Left ventricle myocardium superior (tissue), 1 donor: ENCODE data around the gene CPB1. TPM values are rescaled to one million over a fixed set of nuclear protein-coding genes. Genes with fewer than 3 reads are reported as not detected.

Source experiments
- ATAC-seq: fragments of 200-7000 bp; cut with Tn5 transposase; one replicate; pipeline ENCODE4 v1.9.1; 2020; ENCODE audit warnings: mild to moderate bottlenecking, moderate library complexity
- DNase-seq: peaks from one replicate; pipeline ENCODE4 v3.0.0-alpha.2; 2020
- intact Hi-C: fragments of 100-400 bp; cut with micrococcal nuclease; formaldehyde crosslinking; loops from one replicate; pipeline ENCODE4 v1.11.0; 2022
- total RNA-seq: library from RNA; stranded (reverse); fragmentation: NEBNext Ultra II Directional; extraction: Animal tissue kit (Norgen Biotek cat#: 25700); gene quantifications from one replicate; pipeline ENCODE4 v1.2.1, GENCODE V29; 2021
- donor health status: DM: no; HTN: yes; CAD: no; lungs with severe emphysema.

CPB1 gene
- total RNA-seq, 1 donor from 2014 or later = not detected

DNA sequence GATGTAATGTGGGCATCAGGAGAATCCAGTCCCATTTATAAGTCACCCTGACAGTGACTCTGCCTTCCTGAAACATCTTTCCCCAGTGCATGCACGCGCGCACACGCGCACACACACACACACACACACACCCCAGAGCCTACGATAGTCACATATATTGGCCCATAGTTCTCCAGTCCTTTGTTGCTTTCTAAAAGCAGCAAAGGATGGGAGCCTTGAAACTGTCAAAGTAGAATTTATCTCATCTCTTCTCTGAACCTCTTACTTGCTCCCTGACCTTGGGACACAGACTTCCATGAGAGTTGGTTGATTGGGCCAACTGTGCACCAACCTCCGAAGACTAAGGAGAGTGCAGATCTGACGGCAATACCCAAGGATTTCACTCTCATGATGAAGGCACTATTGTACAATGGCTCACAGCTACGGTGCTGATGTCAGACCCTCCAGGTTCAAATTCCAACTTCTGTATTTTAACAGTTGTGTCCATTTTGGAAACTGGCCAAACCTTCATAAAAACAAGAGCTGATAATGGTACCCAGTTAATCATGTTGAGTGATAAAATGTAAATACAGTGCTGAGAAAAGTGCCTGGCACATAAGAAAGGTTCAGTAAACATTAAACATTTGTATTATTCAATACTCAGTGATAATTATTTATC, 45.8 kb downstream of the CPB1 start:
- intact Hi-C loops = no loop called here

GRCh38 chr3:148873977-148874376, 46.4 kb downstream of the CPB1 start:
- intact Hi-C loops = no loop called here
- ATAC-seq (no peak), DNase-seq (no peak)

More for the DNA sequence above, 45.8 kb downstream of the CPB1 start:
- no peak for DNase-seq
- no peak for ATAC-seq

GRCh38 chr3:148878095-148878494, 50.5 kb downstream of the CPB1 start:
- DNase-seq (no peak), ATAC-seq (no peak)
- intact Hi-C loops = no loop called here

DNA sequence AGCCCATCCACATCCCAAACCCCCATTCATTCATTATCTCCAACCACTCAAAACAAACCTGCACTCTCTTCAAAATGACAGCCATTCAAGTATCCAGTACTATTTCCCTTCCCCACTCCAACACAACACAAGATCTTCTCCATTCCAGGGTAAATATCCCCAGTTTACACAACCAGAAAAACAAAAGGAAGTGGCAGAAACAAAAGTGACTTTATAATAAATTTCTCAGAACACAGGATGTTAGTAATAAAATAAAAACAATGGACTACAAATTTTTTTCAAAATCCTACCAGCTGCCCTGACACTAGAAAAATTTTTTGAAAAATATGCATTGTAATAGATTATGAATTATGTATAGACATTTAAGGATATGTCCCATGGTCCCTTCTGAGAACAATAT, 51.6 kb downstream of the CPB1 start:
- DNase-seq (no peak), ATAC-seq (no peak)
- intact Hi-C loops = no loop called here

GRCh38 chr3:148880681-148881080, 53.1 kb downstream of the CPB1 start:
- no peak for DNase-seq
- intact Hi-C loops = no loop called here

DNA sequence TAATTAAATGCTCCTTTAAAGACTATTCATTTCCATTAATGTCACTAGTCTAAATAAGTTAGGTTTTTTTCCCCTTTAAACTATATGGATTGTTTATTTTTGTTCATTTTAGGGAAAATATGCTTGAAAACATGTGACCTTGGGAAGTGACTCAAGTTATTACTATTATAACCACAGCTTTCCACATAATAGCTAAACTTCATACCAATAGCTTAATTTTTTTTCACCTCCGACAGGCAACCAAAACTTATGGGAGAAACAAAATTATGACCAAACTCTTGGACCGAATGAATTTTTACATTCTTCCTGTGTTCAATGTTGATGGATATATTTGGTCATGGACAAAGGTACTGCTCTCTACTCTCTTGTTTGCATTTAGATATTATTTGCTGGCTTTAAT, 53.7 kb downstream of the CPB1 start:
- intact Hi-C loops = no loop called here
- DNase-seq = no peak
- no peak for ATAC-seq

More at GRCh38 chr3:148880681-148881080, 53.1 kb downstream of the CPB1 start:
- no peak for ATAC-seq

- DNase-seq (no peak), ATAC-seq (no peak)
- intact Hi-C loops = no loop called here
These were observed 54.7 kb downstream of the CPB1 start for GRCh38 chr3:148882288-148882687.

- DNase-seq (no peak), ATAC-seq (no peak)
- intact Hi-C loops = no loop called here
These were observed 55.6 kb downstream of the CPB1 start for GRCh38 chr3:148883163-148883562.

- intact Hi-C loops = no loop called here
- ATAC-seq = no peak
- DNase-seq = no peak
These were observed 56.6 kb downstream of the CPB1 start for GRCh38 chr3:148884261-148884660.

GRCh38 chr3:148889828-148890227, 62.2 kb downstream of the CPB1 start:
- DNase-seq = no peak
- ATAC-seq = no peak
- intact Hi-C loops = no loop called here

DNA sequence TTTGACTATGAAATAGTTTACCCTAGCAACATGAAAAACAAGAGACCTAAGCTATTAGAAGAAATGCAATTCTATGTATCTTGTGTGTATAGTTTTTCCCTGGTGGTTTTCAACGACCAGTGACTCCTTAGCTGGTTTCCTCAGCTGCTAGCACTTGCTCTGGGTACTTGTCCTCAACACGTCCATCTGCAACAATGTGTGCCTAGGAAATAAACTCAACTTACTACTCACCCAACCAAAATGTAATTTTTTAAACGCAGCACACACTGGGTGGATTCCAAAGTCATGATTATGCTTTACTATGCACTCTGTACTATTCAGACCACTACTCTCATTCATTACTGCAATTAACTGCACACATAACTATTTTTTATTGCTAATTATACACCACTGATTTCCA, 68.5 kb downstream of the CPB1 start:
- intact Hi-C loops = no loop called here
- no peak for DNase-seq
- no peak for ATAC-seq

DNA sequence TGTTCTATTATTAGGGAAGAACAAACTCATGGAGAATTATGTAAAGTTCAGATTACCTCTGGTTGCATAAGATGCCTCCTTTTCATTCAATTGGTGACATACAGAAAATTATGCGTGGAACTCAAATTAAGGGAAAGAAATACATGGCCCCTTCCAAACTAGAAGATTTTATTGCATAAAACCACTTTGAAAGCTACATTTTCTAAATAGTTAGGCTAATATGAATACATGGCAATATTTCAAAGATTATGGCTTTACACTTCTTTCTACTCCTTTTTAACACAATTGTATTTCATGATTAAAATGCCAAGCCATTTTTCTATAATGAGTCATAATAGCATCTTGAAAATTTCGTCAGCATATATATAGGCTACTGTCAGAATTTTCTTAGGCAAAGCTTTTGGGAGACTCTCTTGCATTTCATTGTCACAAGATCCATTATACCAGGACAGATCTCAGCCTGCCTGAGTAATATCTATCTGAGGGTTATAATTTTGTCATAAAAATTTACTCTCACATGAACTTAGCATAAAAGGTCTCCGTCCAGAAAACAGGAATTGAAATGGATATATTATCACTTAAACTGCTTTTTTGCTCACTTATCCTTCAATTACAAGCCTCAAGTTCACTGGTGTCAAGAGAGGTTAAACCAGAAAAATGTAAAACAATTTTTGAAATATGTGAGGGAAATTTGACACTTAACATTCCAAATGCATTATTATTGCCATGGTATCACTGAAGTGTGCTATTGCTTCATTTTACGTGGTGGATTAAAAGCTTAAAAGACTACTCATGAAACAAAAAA, 74.6 kb downstream of the CPB1 start:
- no peak for ATAC-seq

GRCh38 chr3:148903022-148903442, 75.4 kb downstream of the CPB1 start:
- no peak for ATAC-seq
- no peak for DNase-seq
- intact Hi-C loops = no loop called here

More for the DNA sequence above, 74.6 kb downstream of the CPB1 start:
- DNase-seq = no peak
- intact Hi-C loops = no loop called here

DNA sequence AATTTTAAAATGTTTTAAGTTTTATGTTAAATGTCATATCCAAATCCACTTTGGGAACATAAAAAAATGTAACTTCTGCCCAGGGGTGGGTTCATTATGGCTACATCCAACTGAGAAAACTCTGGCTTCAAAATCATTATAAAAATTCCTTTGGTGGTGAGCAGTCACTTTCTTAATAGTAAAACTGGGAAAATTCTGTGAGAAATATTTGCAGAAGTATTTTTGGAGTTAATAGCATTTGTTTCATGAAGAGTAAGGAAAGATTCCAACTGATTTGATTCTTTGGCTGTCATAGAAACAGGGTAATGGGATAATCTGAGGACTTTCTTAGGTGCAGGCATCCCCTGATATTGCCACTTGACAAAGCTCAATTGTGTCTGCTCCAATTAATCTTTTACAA, 76.3 kb downstream of the CPB1 start:
- ATAC-seq (no peak), DNase-seq (no peak)
- intact Hi-C loops = no loop called here

DNA sequence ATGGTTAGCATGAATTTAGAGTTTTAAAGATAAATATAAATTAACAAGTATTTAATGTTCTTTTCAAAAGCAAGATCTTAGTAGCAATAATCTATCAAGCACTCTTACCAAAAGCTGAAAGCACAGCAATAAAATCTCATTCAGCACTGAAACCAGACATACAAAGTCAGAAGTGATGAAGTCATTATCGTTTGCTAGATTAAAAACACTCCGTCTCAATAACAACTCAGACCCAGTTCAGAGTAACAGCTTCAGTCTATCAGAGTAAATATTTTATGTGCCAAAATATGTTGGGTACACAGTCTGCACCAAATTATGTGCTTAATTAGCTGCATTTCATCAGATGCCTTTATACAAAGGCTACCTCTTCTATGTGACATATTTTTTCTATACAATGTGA, 79.1 kb downstream of the CPB1 start:
- intact Hi-C loops = no loop called here
- DNase-seq (no peak), ATAC-seq (no peak)

Other genes starting within 250 kb of the CPB1 start
- gene AGTR1, start 129.9 kb upstream of the CPB1 start, total RNA-seq = 2.2 TPM
- gene CPA3, start 37.5 kb downstream of the CPB1 start, total RNA-seq = 2.0 TPM
- gene GYG1, start 163.7 kb downstream of the CPB1 start, total RNA-seq = 179 TPM